SK-N-MC (cell line): Measurements from ENCODE around the gene RNF213.

Experiments used
- EZH2 ChIP-seq: fragments of 200-600 bp; sonication (generic); IDR thresholded peaks from one replicate; pipeline ENCODE4 v1.6.1; 2017; ENCODE audit warnings: antibody characterized with exemption
- FOXP2 ChIP-seq: optimal IDR thresholded peaks from 2 replicates; pipeline ENCODE3; 2011; ENCODE audit warnings: mild to moderate bottlenecking, moderate library complexity; ENCODE audit not compliant: insufficient read depth; ENCODE audit errors: extremely low read length, control extremely low read depth
- POLR2AphosphoS5 ChIP-seq: IDR thresholded peaks from 2 replicates; pipeline ENCODE4 v1.6.1; 2012; ENCODE audit warnings: mild to moderate bottlenecking, low read depth, low read length, borderline replicate concordance

GRCh38 chr17:80354336-80354735 is 93.7 kb downstream of the RNF213 start:
- TF ChIP-seq EZH2 (no peak), POLR2AphosphoS5 (no peak), FOXP2 (no peak)
